Measurements from ENCODE around the gene L3MBTL2. TPM values are rescaled to one million over a fixed set of nuclear protein-coding genes. Genes with fewer than 3 reads are reported as not detected.

The L3MBTL2 gene
- total RNA-seq, 1 donor from 2014 or later: 11.8 TPM

DNA sequence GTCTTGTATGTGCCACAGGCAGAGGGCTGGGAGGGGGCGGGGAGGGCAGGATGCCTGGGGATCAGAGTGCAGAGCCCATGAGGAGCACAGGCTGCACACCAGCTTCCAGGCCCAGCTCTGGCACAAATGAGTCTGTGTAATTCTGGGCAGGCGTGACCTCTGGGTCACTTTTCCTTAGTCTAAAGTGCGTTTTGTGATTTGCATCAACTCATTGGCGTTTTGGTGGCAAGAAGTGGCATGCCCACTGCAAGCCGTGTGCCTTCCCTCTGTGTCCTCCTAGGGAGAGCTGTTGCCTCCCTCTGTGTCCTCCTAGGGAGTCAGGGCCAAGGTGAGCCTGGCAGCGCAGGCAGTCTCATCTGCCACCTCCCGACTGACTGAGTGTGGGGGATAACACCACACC is 18.4 kb downstream of the L3MBTL2 start:
- TF ChIP-seq POLR2AphosphoS5 (IDR thresholded peaks at IDR 0.05; ENCODE audit: insufficient read depth in 1 of 2, low read depth in 1 of 2): no peak
- TF ChIP-seq, protein P1, sequence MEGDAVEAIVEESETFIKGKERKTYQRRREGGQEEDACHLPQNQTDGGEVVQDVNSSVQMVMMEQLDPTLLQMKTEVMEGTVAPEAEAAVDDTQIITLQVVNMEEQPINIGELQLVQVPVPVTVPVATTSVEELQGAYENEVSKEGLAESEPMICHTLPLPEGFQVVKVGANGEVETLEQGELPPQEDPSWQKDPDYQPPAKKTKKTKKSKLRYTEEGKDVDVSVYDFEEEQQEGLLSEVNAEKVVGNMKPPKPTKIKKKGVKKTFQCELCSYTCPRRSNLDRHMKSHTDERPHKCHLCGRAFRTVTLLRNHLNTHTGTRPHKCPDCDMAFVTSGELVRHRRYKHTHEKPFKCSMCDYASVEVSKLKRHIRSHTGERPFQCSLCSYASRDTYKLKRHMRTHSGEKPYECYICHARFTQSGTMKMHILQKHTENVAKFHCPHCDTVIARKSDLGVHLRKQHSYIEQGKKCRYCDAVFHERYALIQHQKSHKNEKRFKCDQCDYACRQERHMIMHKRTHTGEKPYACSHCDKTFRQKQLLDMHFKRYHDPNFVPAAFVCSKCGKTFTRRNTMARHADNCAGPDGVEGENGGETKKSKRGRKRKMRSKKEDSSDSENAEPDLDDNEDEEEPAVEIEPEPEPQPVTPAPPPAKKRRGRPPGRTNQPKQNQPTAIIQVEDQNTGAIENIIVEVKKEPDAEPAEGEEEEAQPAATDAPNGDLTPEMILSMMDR (IDR thresholded peaks at IDR 0.05): no peak
- TF ChIP-seq POLR2A (IDR thresholded peaks at IDR 0.05): no peak
- Histone ChIP-seq H3K27ac (no peak overlapping the region), H3K9me3 (no peaks in the 10 kb centered on the region), H3K27me3 (no peaks in the 10 kb centered on the region), H3K4me1 (no peaks in the 10 kb centered on the region), H3K36me3 (peaks cover 4 to 76% of the 10 kb centered on the region in 2 donors), H3K4me3 (no peak overlapping the region)
- DNase-seq (ENCODE audit: extremely low spot score in 2 of 2): no peak
- intact Hi-C loops (cut with DNase I): loop anchor here (1.0 kb wide), 1 partner anchor 109 kb away; no protein-coding TSS in a partner anchor

DNA sequence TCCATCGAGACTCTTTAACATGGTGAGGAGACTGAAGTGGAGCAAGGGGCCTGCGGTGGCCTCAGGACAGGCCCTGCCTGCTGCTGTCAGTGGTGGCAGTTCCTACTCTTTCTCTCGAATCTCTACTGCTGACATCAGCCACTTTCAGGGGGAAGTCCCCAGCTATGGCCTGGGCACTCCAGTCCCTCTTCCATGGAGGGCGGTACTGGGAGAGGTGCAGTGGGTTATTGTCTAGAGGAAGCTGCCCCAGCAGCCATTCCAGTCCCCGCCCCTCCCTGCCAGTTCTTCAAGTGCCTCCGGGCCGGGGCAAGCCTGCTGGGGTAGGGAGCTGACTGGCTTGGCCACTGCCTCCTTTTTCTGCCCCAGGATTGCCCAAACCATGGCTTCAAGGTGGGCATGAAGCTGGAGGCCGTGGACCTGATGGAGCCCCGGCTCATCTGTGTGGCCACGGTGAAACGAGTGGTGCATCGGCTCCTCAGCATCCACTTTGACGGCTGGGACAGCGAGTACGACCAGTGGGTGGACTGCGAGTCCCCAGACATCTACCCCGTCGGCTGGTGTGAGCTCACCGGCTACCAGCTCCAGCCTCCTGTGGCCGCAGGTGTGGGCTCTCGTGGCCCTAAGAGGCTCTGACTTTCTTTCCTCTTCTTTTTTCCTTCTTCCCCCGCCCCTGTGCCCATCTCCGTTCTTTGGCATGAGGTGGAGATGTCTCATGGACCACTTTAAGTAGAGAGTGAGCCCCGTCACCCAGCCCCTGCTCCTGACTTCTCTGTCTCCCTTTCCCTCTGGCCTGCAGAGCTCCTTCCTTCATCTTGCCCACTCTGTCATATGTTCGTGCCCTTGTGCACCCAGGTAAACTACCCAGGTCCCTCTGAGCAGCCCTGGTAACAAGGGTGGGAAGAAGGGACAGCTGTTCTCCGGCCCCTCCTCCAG is 21.9 kb downstream of the L3MBTL2 start:
- Histone ChIP-seq H3K4me3 (no peak overlapping the region), H3K36me3 (peaks cover 0 to 52% of the 10 kb centered on the region in 2 donors), H3K27me3 (no peaks in the 10 kb centered on the region), H3K4me1 (no peaks in the 10 kb centered on the region), H3K9me3 (no peaks in the 10 kb centered on the region), H3K27ac (no peak overlapping the region)
- TF ChIP-seq, protein P1 (IDR thresholded peaks at IDR 0.05): no peak
- TF ChIP-seq POLR2A (IDR thresholded peaks at IDR 0.05): no peak
- no peak for TF ChIP-seq POLR2AphosphoS5 (IDR thresholded peaks at IDR 0.05; ENCODE audit: insufficient read depth in 1 of 2, low read depth in 1 of 2)
- DNase-seq (ENCODE audit: extremely low spot score in 2 of 2): no peak
- intact Hi-C loops (cut with DNase I): no loop called here

DNA sequence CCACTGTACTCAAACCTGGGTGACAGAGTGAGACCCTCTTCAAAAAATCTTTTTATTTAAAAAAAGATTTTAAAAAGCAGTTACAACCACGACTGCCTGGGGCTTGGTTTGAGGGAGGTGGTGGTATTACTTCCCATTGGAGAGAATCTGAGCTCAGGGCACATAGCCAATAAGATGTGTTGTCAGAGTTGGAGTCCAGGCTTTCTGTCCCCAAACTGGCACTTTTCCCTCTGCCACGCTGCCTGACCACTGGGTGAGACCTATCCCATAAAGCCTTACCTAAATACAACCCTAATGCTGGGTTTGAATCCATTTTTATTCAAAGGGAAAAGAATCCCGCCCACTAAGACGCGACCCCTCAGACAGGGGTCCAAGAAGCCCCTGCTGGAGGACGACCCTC is 24.1 kb downstream of the L3MBTL2 start:
- intact Hi-C loops (cut with DNase I): no loop called here
- Histone ChIP-seq H3K4me1 (no peaks in the 10 kb centered on the region), H3K9me3 (no peaks in the 10 kb centered on the region), H3K4me3 (no peak overlapping the region), H3K27me3 (no peaks in the 10 kb centered on the region), H3K27ac (no peak overlapping the region), H3K36me3 (peaks cover 0 to 32% of the 10 kb centered on the region in 2 donors)
- no peak for DNase-seq (ENCODE audit: extremely low spot score in 2 of 2)
- TF ChIP-seq POLR2A (IDR thresholded peaks at IDR 0.05) (no peak), POLR2AphosphoS5 (IDR thresholded peaks at IDR 0.05; ENCODE audit: insufficient read depth in 1 of 2, low read depth in 1 of 2) (no peak)
- TF ChIP-seq, protein P1 (IDR thresholded peaks at IDR 0.05): no peak

DNA sequence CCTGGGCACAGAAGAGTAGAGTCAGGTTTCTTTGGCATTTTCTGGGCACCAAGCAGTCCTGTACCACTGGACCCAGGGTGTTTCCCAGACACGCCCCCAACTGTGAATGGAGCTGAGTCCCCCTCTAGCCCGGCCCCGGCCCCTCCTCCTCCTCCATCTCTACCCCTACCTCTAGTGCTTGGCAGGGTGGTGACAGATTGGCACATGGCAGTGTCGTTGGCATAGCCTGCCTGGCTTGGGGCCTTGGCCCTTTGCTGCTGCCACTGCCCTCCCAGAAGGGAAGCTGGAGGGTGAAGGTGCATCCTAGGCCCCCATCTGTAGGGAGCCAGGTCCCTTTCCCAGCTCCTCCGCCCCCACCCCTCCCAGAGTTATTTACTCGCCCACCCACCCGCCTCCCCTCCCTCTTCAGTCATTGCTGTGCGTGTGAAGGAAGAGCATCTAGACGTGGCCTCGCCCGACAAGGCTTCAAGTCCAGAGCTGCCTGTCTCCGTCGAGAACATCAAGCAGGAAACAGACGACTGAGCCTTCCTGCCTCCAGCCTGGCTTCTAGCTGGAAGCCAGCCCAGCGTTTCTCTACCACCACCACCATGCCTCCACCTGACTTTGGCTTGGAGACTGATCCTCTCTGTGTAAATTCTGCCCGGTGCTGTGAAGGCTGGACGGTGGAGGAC is 24.8 kb downstream of the L3MBTL2 start:
- TF ChIP-seq POLR2AphosphoS5 (IDR thresholded peaks at IDR 0.05; ENCODE audit: insufficient read depth in 1 of 2, low read depth in 1 of 2) (no peak), POLR2A (IDR thresholded peaks at IDR 0.05) (no peak)
- TF ChIP-seq, protein P1 (IDR thresholded peaks at IDR 0.05): no peak
- Histone ChIP-seq H3K27ac (no peak overlapping the region), H3K4me3 (no peak overlapping the region), H3K9me3 (no peaks in the 10 kb centered on the region), H3K27me3 (no peaks in the 10 kb centered on the region), H3K4me1 (no peaks in the 10 kb centered on the region), H3K36me3 (peaks cover 0 to 27% of the 10 kb centered on the region in 2 donors)
- no peak for DNase-seq (ENCODE audit: extremely low spot score in 2 of 2)
- intact Hi-C loops (cut with DNase I): no loop called here

Measured in vagina (tissue), 2 donors.